PC-9 (cell line): ENCODE data around the gene DOCK1. TPM values are rescaled to one million over a fixed set of nuclear protein-coding genes. Genes with fewer than 3 reads are reported as not detected.

ENCODE experiments used
- BruUV-seq: library from RNA; stranded (reverse); fragments of 400-500 nt; replicated peaks from 2 replicates; lab custom pipeline; 2021; lab: Mats Ljungman, UMichigan
- CTCF ChIA-PET: fragments of 300-600 bp; sonication (Branson Sonifier 250); formaldehyde crosslinking; loops from one replicate; lab custom pipeline; 2022; ENCODE audit warnings: antibody characterized with exemption; lab: Charles Lee
- POLR2A ChIA-PET: fragments of 300-600 bp; sonication (Branson Sonifier 250); formaldehyde crosslinking; loops from one replicate; lab custom pipeline; 2022; ENCODE audit warnings: antibody characterized with exemption; ENCODE audit not compliant: unreplicated experiment; lab: Charles Lee
- DNase-seq, 2 experiments: peaks; one replicate each; pipeline versions ENCODE4 v3.0.0 to v3.0.0-alpha.2; 2015 to 2022; ENCODE audit warnings: mixed read lengths in 1 of 2
- H2AFZ ChIP-seq: fragments of 200-600 bp; sonication (generic); 2 replicates; pipeline ENCODE4 v1.8.1; 2017; ENCODE audit warnings: antibody characterized with exemption
- H3F3A ChIP-seq: fragments of 200-600 bp; sonication (generic); 2 replicates; pipeline ENCODE4 v1.8.1; 2017; ENCODE audit warnings: antibody characterized with exemption, mild to moderate bottlenecking, low read depth; ENCODE audit not compliant: insufficient read depth
- H3K27ac ChIP-seq: fragments of 200-600 bp; sonication (generic); 2 replicates; pipeline ENCODE4 v1.6.1; 2016; ENCODE audit warnings: mixed run types
- H3K27me3 ChIP-seq: fragments of 200-600 bp; sonication (generic); 2 replicates; pipeline ENCODE4 v1.6.1; 2016; ENCODE audit warnings: low read depth, mixed run types; ENCODE audit not compliant: insufficient read depth
- H3K36me3 ChIP-seq: fragments of 200-600 bp; sonication (generic); 2 replicates; pipeline ENCODE4 v1.6.1; 2016; ENCODE audit warnings: low read depth, mixed run types
- H3K4me1 ChIP-seq: fragments of 200-600 bp; sonication (generic); replicated peaks from 2 replicates; pipeline ENCODE4 v1.6.1; 2016; ENCODE audit warnings: mixed run types; ENCODE audit not compliant: insufficient read depth
- H3K4me2 ChIP-seq: fragments of 200-600 bp; sonication (generic); 2 replicates; pipeline ENCODE4 v1.6.1; 2017; ENCODE audit warnings: mixed run types
- H3K4me3 ChIP-seq: fragments of 200-600 bp; sonication (generic); 2 replicates; pipeline ENCODE4 v1.6.1; 2016; ENCODE audit warnings: mixed run types
- H3K79me2 ChIP-seq: fragments of 200-600 bp; sonication (generic); 2 replicates; pipeline ENCODE4 v1.6.1; 2017; ENCODE audit warnings: low read depth, mixed run types
- H3K9me2 ChIP-seq: fragments of 200-600 bp; sonication (generic); 2 replicates; pipeline ENCODE4 v1.8.1; 2017; ENCODE audit warnings: mild to moderate bottlenecking; ENCODE audit not compliant: insufficient read depth
- H3K9me3 ChIP-seq: fragments of 200-600 bp; sonication (generic); 2 replicates; pipeline ENCODE4 v1.8.1; 2016; ENCODE audit warnings: low read depth; ENCODE audit not compliant: insufficient read depth
- H4K20me1 ChIP-seq: fragments of 200-600 bp; sonication (generic); 2 replicates; pipeline ENCODE4 v1.8.1; 2017; ENCODE audit not compliant: insufficient read depth
- CTCF ChIP-seq: fragments of 200-600 bp; sonication (generic); conservative IDR thresholded peaks from 2 replicates; pipeline ENCODE4 v1.6.1; 2017; ENCODE audit warnings: mixed run types, antibody characterized with exemption, mild to moderate bottlenecking, moderate library complexity
- EZH2 ChIP-seq: fragments of 200-600 bp; sonication (generic); IDR thresholded peaks from 2 replicates; pipeline ENCODE4 v1.8.0; 2017; ENCODE audit warnings: antibody characterized with exemption, low read depth
- intact Hi-C: fragments of 100-400 bp; cut with micrococcal nuclease; formaldehyde crosslinking; loops from one replicate; pipeline ENCODE4 v1.10.0; 2022; ENCODE audit not compliant: unreplicated experiment
- total RNA-seq: library from RNA; stranded (reverse); gene quantifications from 2 replicates; pipeline ENCODE4 v1.2.3, GENCODE V29; 2021

The DOCK1 gene
- total RNA-seq, 1 experiment from 2014 or later = 24.8 TPM

- no peak overlapping the region for H3K4me2 ChIP-seq
- H3K27me3 ChIP-seq = peaks cover 85% of the 10 kb centered on the region
- no peak overlapping the region for H3K27ac ChIP-seq
- H3F3A ChIP-seq = no peaks in the 10 kb centered on the region
- TF ChIP-seq CTCF = no peak
- TF ChIP-seq EZH2 = no peak
- H3K9me2 ChIP-seq = no peaks in the 10 kb centered on the region
- intact Hi-C loops = no loop called here
- ChIA-PET POLR2A (no interaction called here), CTCF (no interaction called here)
- DNase-seq = no peak
- no peak overlapping the region for H3K4me3 ChIP-seq
- H3K4me1 ChIP-seq = no peaks in the 10 kb centered on the region
- H2AFZ ChIP-seq = no peak overlapping the region
- no peaks in the 10 kb centered on the region for H4K20me1 ChIP-seq
- H3K36me3 ChIP-seq = no peaks in the 10 kb centered on the region
- BruUV-seq = no TSS peak
- no peaks in the 10 kb centered on the region for H3K9me3 ChIP-seq
- no peaks in the 10 kb centered on the region for H3K79me2 ChIP-seq
These were observed 590.8 kb downstream of the DOCK1 start for GRCh38 chr10:127496035-127496434.

- ChIA-PET CTCF (no interaction called here), POLR2A (no interaction called here)
- no peaks in the 10 kb centered on the region for H3K36me3 ChIP-seq
- H3K9me2 ChIP-seq = no peaks in the 10 kb centered on the region
- no peak overlapping the region for H3K4me3 ChIP-seq
- no peaks in the 10 kb centered on the region for H3K4me1 ChIP-seq
- H3K79me2 ChIP-seq = no peaks in the 10 kb centered on the region
- no peaks in the 10 kb centered on the region for H3F3A ChIP-seq
- H3K9me3 ChIP-seq = no peaks in the 10 kb centered on the region
- no TSS peak for BruUV-seq
- H3K4me2 ChIP-seq = no peak overlapping the region
- peaks cover 80% of the 10 kb centered on the region for H3K27me3 ChIP-seq
- DNase-seq = no peak
- H4K20me1 ChIP-seq = no peaks in the 10 kb centered on the region
- TF ChIP-seq EZH2 (no peak), CTCF (no peak)
- H2AFZ ChIP-seq = no peak overlapping the region
- no peak overlapping the region for H3K27ac ChIP-seq
- intact Hi-C loops = no loop called here
These were observed 592.5 kb downstream of the DOCK1 start for GRCh38 chr10:127497685-127498084.

- BruUV-seq = no TSS peak
These were observed 592.9 kb downstream of the DOCK1 start for GRCh38 chr10:127498087-127498486.

More at GRCh38 chr10:127498087-127498486, 592.9 kb downstream of the DOCK1 start:
- Histone ChIP-seq H3K4me1 (no peaks in the 10 kb centered on the region), H3K79me2 (no peaks in the 10 kb centered on the region), H2AFZ (no peak overlapping the region), H3K9me3 (no peaks in the 10 kb centered on the region), H4K20me1 (no peaks in the 10 kb centered on the region), H3K9me2 (no peaks in the 10 kb centered on the region), H3F3A (no peaks in the 10 kb centered on the region), H3K27me3 (peaks cover 82% of the 10 kb centered on the region), H3K36me3 (no peaks in the 10 kb centered on the region), H3K4me3 (no peak overlapping the region), H3K4me2 (no peak overlapping the region), H3K27ac (no peak overlapping the region)
- ChIA-PET CTCF (no interaction called here), POLR2A (no interaction called here)
- intact Hi-C loops = no loop called here
- no peak for DNase-seq
- TF ChIP-seq CTCF (no peak), EZH2 (no peak)
